ENCODE measurements around the gene YIF1A.
"Not testable (repeated sequence)": the region's sequence is repeated elsewhere in the genome, so short reads cannot be mapped to it uniquely, and the experiment has no call there.

Gene YIF1A

DNA sequence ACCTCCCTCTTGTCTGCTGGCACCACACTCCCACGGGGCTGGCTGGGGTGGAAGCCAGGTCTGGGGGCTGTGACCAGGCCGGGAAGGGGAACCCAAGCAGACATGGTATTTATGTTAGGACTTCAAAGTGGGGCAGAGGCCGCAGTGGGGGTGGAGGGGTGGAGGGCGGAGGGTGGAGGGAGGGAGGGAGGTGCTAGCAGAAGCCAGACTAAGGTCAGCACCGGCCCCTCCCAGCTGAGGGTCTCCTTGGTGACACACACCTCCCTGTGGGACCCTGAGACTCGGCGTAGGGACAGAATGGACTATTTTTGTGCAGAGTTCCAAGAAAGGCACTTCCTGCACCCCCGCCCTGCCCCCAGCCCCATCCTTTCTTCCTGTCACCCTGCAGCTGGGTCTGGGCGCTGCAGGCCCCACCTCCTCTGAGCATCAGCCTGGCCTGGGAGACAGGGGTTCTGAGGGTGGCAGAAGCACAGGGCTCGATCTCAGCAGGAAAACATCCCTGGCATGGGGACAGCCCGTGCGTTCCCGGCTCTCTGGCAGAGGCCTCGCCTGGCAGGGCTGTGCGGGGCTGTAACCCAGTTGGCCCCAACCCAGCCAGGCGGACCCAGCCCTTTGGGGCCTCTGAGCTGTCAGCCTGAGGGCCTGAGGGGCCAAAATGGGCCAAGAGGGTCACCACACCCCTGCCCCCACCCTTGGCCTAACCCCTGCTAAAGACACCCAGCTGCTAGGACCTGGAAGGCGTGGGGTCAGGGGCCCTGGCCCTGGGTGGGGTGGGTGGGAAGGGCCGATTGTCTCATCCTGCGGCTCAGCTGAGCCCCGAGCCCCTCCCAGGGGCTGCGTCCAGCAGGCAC, 37.5 kb upstream of the YIF1A start:
- DNase-seq (ENCODE audit: low read depth in 2 of 3, low spot score in 1 of 3) = no peak

DNA sequence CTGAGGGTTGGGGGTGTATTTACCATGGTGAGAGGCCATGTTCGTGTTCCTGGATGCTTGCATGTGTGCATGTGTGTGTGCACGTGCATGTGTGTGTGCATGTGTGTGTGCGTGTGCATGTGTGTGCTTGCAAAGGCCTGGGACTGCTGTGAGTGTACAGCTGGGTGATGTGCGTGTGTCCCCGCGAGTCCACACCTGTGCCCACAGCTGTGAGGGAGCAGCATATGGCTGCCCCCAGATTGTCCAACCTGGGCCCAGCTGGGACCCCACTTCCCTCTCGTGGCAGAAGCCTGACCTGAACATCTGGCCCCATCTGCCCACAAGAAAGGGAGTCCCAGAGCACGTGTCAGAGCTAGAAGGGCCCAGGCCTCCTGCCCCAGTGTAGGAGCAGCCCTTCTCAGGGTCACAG, 36.3 kb upstream of the YIF1A start:
- DNase-seq (ENCODE audit: low read depth in 2 of 3, low spot score in 1 of 3) = no peak

DNA sequence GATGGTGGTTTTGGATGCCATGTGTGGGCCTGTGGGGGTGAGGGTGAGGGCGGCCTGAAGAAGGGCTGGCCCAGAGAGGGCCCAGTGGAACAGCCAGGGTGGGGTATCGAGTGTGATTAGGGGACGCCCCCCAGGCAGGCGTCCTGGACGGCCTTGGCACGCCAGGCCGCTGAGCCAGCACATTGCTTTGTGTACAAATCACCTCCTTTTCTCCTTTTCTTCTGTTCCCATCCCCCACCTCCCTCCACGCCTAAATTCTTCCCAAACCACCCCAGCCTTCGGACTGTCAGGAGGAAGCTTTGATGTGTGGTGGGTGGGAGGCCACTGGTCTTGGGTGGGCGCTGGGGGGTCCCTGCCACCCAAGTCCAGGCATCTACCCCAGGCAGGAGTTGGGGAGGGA, 35.7 kb upstream of the YIF1A start:
- DNase-seq (ENCODE audit: low read depth in 2 of 3, low spot score in 1 of 3) = no peak

DNA sequence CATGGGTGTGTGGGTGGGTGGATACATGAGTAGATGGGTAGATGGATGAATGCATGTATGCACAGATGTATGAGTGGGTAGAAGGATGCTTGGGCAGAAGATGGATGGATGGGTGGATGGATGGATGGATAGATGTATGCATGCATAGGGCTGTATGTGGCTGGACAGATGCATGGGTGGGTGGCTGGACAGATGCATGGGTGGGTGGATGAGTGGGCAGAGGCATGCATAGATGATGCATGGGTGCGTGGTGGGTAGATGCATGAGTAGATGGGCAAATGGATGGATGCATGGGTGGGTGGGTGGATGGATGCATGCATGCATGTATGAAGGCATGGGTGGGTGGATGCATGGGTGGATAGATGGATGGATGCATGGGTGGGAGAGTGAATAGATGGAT, 34.7 kb upstream of the YIF1A start:
- no peak for DNase-seq (ENCODE audit: low read depth in 2 of 3, low spot score in 1 of 3)

DNA sequence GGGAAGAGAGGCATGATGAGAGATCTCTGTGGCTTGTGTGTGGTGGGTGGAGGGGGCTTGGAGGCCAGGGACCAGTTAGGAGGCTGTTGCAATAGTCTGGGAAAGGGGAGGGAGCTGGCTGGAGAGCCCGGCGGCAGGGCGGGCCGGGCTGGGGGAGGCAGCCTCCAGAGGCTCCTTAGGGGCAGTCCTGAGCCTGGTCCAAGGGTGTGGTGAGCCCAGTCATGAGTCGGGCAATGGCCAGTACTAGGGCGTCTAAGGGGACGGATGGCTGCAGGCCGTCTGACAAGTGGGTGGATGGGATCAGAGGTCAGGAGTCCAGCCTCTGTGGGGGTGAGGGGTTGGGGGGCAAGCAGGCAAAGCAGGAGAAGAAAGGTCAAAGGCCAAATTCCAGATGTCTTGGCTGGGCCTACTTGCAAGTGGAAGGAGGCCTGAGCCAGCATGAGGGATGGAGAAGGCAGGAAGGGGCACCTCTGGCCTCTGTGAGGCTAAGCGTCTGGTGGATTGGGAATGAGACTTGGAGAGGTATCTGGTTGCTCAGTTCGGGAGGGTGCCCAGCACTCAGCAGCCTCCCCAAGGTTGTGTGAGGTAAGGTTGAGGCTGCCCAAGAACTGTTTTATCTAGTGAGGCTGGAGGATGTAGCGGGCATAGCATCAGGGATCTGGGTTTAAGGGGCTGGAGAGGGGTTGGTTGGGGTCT, 33.9 kb upstream of the YIF1A start:
- DNase-seq (ENCODE audit: low read depth in 2 of 3, low spot score in 1 of 3) = no peak

DNA sequence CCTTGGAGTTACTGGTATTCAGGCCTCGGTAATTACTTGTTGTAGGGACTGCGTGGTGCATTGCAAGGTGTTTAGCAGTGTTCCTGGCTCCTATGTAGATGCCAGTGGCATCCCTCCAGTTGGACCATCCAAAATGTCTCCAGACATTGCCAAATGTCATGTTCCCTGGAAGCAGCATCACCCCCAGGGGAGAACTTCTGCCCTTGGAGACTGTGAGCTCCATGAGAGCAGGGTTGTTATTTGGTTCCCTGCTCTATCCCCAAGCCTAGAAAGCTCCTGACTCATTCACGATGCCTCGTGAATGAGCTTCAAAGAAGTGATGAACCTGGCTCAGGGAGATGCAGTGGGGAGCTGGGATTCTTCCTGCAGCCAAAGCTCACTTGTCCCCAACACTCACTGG, 32.7 kb upstream of the YIF1A start:
- DNase-seq (ENCODE audit: low read depth in 2 of 3, low spot score in 1 of 3) = no peak

DNA sequence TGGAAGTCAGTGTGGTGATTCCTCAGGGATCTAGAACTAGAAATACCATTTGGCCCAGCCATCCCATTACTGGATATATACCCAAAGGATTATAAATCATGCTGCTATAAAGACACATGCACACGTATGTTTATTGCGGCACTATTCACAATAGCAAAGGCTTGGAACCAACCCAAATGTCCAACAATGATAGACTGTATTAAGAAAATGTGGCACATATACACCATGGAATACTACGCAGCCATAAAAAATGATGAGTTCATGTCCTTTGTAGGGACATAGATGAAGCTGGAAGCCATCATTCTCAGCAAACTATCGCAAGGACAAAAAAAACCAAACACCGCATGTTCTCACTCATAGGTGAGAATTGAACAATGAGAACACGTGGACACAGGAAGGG, 31.8 kb upstream of the YIF1A start:
- DNase-seq (ENCODE audit: low read depth in 2 of 3, low spot score in 1 of 3) = not testable (repeated sequence)

DNA sequence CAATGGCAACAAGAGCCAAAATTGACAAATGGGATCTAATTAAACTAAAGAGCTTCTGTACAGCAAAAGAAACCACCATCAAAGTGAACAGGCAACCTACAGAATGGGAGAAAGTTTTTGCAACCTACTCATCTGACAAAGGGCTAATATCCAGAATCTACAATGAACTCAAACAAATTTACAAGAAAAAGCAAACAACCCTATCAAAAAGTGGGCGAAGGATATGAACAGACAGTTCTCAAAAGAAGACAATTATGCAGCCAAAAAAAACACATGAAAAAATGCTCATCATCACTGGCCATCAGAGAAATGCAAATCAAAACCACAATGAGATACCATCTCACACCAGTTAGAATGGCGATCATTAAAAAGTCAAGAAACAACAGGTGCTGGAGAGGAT, 31.3 kb upstream of the YIF1A start:
- DNase-seq (ENCODE audit: low read depth in 2 of 3, low spot score in 1 of 3) = not testable (repeated sequence)

DNA sequence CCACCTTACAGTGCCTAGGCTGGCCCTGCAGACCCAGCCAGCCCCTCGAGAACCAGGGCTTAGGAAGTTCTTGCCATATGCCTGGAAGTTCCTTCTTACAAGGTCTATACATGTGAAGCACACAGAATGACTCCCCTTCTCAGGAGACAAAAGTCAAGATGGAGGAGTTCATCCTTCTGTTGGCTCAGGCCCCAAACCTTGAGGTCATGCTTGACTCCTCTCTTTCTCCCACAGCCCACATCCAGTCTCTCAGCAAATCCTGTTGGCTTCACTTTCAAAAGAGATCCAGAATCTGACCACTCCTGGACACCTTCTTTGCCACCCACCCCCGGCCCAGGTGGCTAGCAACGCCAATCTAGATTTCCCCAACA, 29.6 kb upstream of the YIF1A start:
- DNase-seq (ENCODE audit: low read depth in 2 of 3, low spot score in 1 of 3) = no peak

DNA sequence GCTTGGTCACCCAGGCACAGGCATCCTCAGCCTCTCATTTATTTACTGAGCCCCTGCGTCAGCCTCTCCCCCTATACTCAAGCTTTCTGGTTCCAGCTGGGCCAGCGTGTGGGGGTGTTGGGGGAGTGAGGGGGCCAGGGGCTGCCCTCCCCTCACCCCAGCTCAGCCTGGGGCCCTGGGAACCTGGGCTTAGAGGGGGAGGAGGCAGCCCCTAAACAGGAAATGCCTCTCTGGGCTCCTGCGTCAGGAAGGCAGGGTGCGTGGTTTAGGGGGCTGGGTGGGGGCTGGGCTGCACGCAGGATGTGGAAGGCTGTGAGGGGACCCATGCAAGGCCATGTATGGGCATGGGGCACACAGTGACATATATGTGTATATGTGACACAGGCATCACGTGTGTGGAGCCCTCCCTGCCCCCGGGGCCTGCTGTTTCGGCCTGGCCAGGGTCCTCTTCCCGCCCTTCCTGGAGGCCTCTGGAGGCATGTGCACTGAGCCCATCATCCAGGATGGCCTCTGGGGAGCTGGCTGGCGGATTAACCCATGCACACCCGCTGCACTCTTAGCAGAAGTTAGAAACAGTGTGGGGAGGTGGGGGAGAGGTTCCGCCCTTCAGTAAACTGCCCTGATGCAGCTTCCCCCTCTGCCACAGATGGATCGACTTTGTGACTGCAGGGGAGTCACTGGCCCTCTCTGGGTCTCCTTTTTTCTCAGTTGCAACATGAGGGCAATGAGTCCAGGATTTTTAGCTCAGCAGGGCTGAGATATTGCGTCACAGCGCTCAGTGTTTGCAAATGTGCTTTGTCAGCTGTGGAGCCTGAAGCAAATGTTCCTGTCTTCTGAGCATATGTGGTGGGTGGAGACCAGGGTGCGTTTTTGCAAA, 29.0 kb upstream of the YIF1A start:
- DNase-seq (ENCODE audit: low read depth in 2 of 3, low spot score in 1 of 3) = no peak

DNA sequence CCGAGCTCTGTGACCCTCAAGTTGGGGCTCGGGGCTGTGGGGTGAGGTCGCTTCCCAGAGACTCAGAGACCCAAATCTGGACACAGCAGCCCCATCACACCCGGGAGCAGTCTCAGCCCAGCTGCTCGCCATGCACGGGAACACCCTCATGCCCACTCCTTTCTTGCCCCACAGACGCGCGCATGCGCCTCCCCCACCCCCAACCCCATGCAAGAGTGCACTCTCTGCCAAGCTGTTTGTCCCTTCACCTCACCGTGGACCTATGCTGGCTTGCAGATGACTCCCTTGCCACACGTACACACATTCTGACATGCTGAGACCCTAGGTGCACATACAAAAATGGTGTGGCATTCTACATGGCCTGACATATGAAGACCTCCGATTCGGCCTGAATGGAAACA, 28.4 kb upstream of the YIF1A start:
- DNase-seq (ENCODE audit: low read depth in 2 of 3, low spot score in 1 of 3) = no peak

DNA sequence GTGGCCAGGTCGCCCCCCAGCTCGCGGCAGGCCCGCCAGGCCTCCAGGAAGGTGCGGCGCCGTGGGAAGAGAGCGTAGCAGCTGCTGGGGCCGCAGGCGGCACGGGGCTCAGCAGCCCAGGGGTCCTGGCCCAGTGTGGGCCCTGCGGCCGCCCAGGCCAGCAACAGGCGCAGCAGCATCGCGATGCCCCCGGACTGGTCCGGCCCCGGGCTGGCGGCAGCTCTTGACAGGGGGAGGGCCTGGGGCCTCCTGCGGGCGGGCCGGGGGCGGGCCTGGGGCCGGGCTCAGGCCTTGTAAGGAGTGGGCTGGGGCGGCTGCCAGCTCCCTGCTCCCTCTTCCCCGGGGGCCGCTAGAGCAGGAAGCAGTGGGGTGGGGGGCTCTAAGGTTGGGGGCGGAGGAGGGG, 27.9 kb upstream of the YIF1A start, which contains the start of gene CD248:
TSS of gene CD248 (minus strand) at position 196 of the 403 bp plus-strand sequence. CDS start at position 179, 17 bp downstream.
- no peak for DNase-seq (ENCODE audit: low read depth in 2 of 3, low spot score in 1 of 3)

DNA sequence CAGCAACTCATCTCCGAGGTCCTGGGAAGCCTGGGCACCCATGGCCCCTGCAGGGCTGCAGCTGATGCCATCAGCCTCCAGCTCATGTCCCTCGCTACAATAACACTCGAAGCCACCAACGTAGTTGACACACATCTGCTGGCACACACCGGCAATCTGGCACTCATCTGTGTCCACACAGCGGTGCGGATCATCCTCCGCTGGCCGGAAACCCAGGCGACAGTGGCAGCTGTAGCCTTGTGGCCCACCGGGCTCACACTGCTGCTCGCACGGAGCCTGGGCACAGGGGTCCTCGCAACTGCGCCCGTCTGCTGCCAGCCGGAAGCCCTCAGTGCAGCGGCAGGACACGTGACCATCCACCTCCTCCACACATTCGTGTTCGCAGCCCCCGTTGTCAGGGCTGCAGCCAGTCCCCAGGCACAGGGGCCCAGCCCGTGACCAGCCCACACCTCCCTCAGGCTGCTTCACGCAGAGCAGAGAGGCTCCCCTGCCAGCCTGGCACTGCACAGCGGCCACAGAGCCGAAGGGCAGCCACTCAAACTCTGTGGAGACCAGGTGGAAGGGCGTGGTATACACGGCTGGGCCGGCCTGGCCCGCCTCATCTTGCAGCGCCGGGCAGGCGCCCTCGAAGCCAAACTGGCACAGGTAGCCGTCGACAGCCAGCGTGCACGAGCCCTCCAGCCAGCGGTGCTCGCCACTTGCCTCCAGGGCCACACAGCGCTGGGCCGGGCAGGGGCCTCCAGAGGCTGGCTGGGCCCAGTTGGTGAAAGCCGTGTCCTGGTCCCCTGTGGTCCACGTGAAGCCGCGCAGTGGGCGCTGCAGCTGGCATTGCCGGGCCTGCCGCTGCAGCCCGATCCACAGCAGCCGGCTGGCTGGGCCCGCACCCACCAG, 27.2 kb upstream of the YIF1A start:
- no peak for DNase-seq (ENCODE audit: low read depth in 2 of 3, low spot score in 1 of 3)

DNA sequence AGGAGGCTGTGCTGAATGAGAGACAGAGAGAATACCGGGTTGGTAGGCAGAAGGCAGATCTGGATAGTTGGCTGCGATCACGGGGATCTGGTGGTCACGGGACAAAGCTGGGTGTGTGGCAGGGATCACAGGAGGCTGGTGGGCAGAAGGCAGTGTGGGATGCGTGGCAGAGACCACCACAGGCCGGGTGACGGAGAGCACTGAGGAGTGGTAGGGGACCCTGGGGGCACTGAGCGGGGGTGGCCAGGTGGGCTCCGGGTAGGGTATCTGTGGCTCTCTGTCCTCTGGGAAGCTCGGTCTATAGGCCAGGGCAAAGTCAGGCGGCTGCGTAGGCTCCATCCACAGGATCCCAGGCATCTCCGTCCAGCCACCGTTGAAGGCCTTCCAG, 26.5 kb upstream of the YIF1A start:
- no peak for DNase-seq (ENCODE audit: low read depth in 2 of 3, low spot score in 1 of 3)

DNA sequence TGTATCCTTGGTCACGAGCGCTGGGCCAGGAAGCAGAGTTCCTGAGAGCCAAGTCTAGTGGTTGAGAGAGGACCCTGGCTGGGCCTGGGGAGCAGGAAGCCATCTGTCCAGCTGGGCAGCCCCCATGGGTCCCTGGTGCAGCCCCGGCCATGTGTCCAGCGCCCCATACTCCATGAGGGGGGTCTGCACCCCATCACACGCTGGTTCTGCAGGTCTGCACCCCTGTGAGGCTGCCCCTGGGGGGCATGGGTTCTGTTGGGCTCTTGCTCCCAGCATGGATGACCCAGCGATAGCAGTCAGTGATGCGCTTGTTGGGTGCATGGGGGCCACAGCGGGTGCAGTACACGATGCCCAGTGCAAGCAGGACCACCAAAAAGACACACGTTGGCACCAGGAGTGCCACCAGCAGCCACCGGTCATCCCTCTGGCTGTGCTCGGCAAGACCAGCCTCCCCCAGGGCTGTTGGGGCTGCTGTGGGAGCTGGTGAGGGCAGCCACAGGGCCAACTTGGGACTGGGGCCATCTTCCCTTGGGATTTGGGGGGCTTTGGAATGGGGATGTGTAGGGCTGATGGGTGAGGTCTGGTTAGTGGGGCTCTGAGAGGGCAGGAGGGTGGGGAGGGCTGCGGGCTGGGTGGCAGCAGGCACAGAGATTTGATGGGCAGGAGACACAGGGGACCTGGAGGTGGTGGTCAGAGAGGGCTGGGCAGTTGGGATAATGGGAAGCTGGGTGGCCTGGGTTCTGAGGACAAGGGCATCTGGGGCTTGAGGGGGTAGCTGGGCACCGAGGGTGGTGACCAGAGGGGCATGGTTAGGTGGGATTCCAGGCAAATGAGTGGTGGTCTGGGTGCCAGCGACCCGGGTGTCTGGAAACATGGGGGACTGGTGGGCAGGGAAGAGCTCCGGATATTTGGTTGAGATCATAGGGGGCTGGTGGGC, 25.9 kb upstream of the YIF1A start:
- no peak for DNase-seq (ENCODE audit: low read depth in 2 of 3, low spot score in 1 of 3)

DNA sequence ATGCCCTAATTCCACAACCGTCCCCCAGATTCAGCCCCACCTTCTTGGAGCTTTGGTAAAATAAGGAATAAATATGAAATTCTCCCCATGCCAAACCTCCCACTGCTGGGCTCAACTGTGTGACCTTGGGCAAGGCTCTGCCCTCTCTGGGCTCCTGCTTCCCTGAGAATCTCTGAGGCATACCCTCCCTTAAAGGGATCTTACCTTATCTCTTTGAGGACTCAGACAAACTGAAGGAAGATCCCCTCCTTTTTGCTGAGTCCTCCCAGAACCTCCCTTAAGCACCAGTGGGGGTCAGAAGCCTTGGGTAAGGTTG, 25.2 kb upstream of the YIF1A start:
- no peak for DNase-seq (ENCODE audit: low read depth in 2 of 3, low spot score in 1 of 3)

DNA sequence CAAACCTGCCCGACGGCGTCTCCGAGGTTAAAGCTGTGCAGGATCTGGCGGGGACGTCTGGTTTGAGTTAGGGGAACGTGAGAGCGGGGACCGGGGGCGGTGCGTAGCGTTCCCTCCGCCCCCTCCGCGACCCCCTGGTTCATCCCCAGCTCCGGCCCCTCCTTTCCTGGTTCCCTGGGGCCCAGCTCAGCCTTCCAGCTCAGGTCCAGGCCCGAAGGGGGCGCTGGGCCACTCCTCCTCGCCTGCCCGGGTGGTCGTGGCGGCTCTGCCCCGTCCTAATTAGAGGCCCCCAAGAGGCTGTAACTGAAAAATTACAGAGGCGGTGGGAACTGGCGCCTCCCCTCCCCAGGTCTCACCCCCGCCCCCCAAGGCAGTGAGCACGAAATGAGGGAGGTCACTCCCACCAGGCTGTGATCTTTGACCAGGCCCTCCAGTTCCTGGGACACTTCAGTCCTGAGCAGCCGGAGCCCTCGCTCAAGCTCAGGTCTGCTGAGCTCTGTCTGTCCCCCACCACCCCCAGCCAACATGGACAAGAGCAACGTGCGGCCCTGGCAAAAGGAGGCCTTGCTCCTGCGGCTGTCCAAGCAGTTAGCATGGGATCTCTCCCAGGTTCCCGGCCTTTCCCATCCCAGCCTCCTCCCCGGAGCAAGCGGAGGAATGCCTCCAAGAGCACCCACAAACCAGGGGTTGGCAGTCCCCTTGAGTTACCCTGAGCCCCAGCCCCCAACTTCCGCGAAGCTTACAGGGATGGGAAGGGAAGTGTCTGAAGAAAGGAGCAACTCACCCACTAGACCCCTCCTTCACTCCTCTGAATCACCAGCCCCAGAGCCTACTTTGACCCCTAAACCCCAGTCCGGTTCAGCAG, 24.6 kb upstream of the YIF1A start:
- no peak for DNase-seq (ENCODE audit: low read depth in 2 of 3, low spot score in 1 of 3)

DNA sequence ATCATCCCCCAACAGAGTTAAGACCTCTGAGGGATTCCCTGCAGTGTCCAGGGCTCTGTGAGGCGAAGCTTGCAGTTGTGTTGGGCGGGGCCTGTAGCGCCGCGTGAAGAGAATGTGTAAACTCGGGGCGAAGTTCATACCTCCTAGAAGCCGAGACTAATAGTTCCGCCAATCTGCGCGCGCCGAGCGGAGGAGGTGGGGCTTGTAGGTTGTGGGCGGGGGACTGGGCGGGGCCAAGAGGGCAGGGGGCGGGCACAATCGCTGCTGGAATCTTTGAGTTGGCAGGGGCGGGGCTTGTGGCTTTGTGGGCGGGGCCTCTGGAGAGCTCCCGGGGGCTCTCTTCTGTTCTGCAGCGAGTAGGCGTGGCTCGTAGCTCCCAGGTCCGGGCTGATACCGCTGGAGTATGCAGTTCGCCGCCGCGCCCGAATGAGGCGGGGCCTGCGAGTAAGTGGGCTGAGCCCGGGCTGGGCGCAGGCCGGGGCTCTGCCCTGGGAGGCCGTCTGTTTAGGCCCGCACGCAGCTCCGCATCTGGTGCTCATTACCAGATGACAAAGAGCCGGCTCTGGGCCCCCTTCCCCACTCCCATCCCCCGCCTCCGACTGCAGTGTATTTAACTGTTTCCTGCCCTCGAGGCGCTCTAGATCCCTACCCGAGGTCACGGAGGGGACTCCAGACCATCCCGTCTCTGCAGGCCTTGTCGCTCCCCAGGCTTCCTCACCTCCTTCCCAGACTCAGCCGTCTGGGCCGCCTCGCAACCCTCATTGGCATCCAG, 23.8 kb upstream of the YIF1A start:
- peak; percentile 89 to 95 (median 93) for DNase-seq (ENCODE audit: low read depth in 2 of 3, low spot score in 1 of 3)
